H1 (cell line): ENCODE data around the gene POU5F1. TPM values are rescaled to one million over a fixed set of nuclear protein-coding genes. Genes with fewer than 3 reads are reported as not detected.

ENCODE experiments used
- polyA plus RNA-seq, 7 experiments: library from polyadenylated mRNA; depleted of rRNA in 3 of 7; stranded (reverse) in 5 of 7; unstranded in 2 of 7; fragments of >200 nt in 5 of 7; fragments of 200-250 nt in 2 of 7; gene quantifications; 1 replicate in 5 of 7; 2 replicates in 1 of 7; 4 replicates in 1 of 7; pipeline versions ENCODE4 v1.2.1 to v1.2.3, GENCODE V29; 2011 to 2013; ENCODE audit warnings: missing spikeins in 2 of 7, mixed read lengths in 2 of 7
- small RNA-seq: library from polyadenylated mRNA; stranded (forward); fragments of <200 nt; extraction: miRNeasy Mini kit (QIAGEN cat#:217004); gene quantifications from one replicate; pipeline ENCODE3, GENCODE V24; 2013; ENCODE audit not compliant: insufficient read depth
- total RNA-seq: library from RNA; stranded (reverse); fragmentation: NEBNext Ultra II Directional; extraction: Animal tissue kit (Norgen Biotek cat#: 25700); gene quantifications from 2 replicates; pipeline ENCODE4 v1.2.1, GENCODE V29; 2021

Gene POU5F1
- total and polyA plus RNA-seq, 2 of the 8 experiments (the other 6 are each of a cell fraction or from before 2014, with no cell fraction given), result 2,437 to 2,526 TPM

Small RNA genes within 50 kb of the gene (small RNA-seq; reads per million reads assigned to genes)
- gene POLR2LP1, result not detected

Other genes with a start within 250 kb of the POU5F1 start
- not detected in 2 replicates for gene SFTA2, start 238.5 kb downstream of the POU5F1 start, total RNA-seq
- not detected in 2 replicates for gene SFTA2, start 238.5 kb downstream of the POU5F1 start, polyA plus RNA-seq (2011; rRNA removed)
- gene MUCL3, start 229.7 kb downstream of the POU5F1 start, total RNA-seq, result 0.08 and 0.37 TPM in 2 replicates
- 0.15 and 0.22 TPM in 2 replicates for gene MUCL3, start 229.7 kb downstream of the POU5F1 start, polyA plus RNA-seq (2011; rRNA removed)
- gene MUC21, start 187.0 kb downstream of the POU5F1 start, total RNA-seq, result not detected in 2 replicates
- not detected in 2 replicates for gene MUC21, start 187.0 kb downstream of the POU5F1 start, polyA plus RNA-seq (2011; rRNA removed)
- not detected in 2 replicates for gene MUC22, start 160.2 kb downstream of the POU5F1 start, total RNA-seq
- gene MUC22, start 160.2 kb downstream of the POU5F1 start, polyA plus RNA-seq (2011; rRNA removed), result 0.02 TPM in 1 of 2 replicates, not detected in the other
- not detected in 2 replicates for gene C6orf15, start 58.1 kb downstream of the POU5F1 start, total RNA-seq
- gene C6orf15, start 58.1 kb downstream of the POU5F1 start, polyA plus RNA-seq (2011; rRNA removed), result 0.06 TPM in 1 of 2 replicates, not detected in the other
- gene PSORS1C1, start 55.9 kb downstream of the POU5F1 start, total RNA-seq, result 0.36 and 0.52 TPM in 2 replicates
- gene PSORS1C1, start 55.9 kb downstream of the POU5F1 start, polyA plus RNA-seq (2011; rRNA removed), result 0.12 and 0.30 TPM in 2 replicates
- not detected in 2 replicates for gene CDSN, start 50.2 kb downstream of the POU5F1 start, total RNA-seq
- gene CDSN, start 50.2 kb downstream of the POU5F1 start, polyA plus RNA-seq (2011; rRNA removed), result not detected in 2 replicates
- not detected in 2 replicates for gene PSORS1C2, start 31.6 kb downstream of the POU5F1 start, total RNA-seq
- 0.11 and 0.58 TPM in 2 replicates for gene PSORS1C2, start 31.6 kb downstream of the POU5F1 start, polyA plus RNA-seq (2011; rRNA removed)
- gene CCHCR1, start 12.9 kb downstream of the POU5F1 start, total RNA-seq, result 38.0 and 38.2 TPM in 2 replicates
- 20.9 and 32.8 TPM in 2 replicates for gene CCHCR1, start 12.9 kb downstream of the POU5F1 start, polyA plus RNA-seq (2011; rRNA removed)
- gene TCF19, start 12.1 kb downstream of the POU5F1 start, total RNA-seq, result 10.0 and 11.0 TPM in 2 replicates
- 7.2 and 12.5 TPM in 2 replicates for gene TCF19, start 12.1 kb downstream of the POU5F1 start, polyA plus RNA-seq (2011; rRNA removed)
- gene HLA-C, start 101.4 kb upstream of the POU5F1 start, total RNA-seq, result 245 and 251 TPM in 2 replicates
- gene HLA-C, start 101.4 kb upstream of the POU5F1 start, polyA plus RNA-seq (2011; rRNA removed), result 360 and 430 TPM in 2 replicates
- 129 and 154 TPM in 2 replicates for gene HLA-B, start 186.5 kb upstream of the POU5F1 start, total RNA-seq
- gene HLA-B, start 186.5 kb upstream of the POU5F1 start, polyA plus RNA-seq (2011; rRNA removed), result 231 and 233 TPM in 2 replicates
- 11.3 and 12.5 TPM in 2 replicates for gene MICA, start 232.9 kb upstream of the POU5F1 start, total RNA-seq
- 16.3 and 17.0 TPM in 2 replicates for gene MICA, start 232.9 kb upstream of the POU5F1 start, polyA plus RNA-seq (2011; rRNA removed)